ENCODE measurements around the gene CREM.

- TF ChIP-seq REST (IDR thresholded peaks at IDR 0.05; ENCODE audit: low read depth) = no peak
- TF ChIP-seq NFIC (IDR thresholded peaks at IDR 0.05) = no peak
These were observed 6.9 kb downstream of the CREM start for GRCh38 chr10:35133586-35133985.
